ENCODE measurements around the gene NSF.
A peak's percentile ranks its signal among the peaks of the same experiment; 100 is the strongest.

NSF gene

DNA sequence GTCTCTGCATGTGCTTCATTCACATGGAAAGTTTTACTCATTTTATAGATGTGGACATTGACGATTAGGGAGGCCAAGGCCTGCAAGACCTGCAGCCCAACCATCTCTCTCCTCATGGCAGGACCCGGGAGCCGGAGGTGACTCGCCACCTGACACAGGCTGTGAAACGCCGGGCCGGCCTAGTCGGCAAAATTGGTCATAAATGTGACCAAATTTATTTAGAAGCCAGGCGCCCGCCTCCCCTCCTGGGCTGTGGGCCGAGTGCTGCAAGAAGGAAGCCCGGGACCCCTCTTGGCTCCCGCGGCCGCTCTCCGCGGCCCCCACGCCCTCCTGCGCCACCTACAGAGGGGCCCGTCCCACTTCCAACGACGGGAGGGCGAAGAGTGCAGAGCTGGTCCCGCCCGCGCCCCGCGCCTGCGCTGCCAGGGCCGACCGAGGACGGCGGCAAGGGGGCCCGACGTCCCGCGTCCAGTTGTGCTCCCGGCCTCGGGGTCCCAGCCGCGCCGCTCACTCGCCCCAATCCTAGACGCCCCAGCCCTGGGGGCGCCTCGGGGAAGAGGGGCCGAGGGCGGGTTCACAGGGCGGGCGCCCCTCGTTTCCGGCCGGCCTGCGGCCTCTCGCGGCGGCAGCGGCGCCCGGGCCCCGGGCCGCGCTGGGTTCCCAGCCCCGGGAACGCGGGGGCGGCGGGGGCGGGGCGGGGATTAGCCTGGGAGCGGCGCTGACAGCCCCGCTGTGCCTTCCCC lies 180.5 kb downstream of the NSF start:
- H3K4me3 ChIP-seq (ENCODE audit: control insufficient read depth, low read depth, low read length): peak overlapping the region; percentile 35
- no peak for DNase-seq (ENCODE audit: low read depth)
- TF ChIP-seq CTCF (IDR thresholded peaks at IDR 0.05; ENCODE audit: control insufficient read depth, insufficient read depth, low read depth, low read length, missing control alignments): no peak

- DNase-seq (ENCODE audit: low read depth): no peak
- H3K4me3 ChIP-seq (ENCODE audit: control insufficient read depth, low read depth, low read length): peak overlapping the region; percentile 45
- no peak for TF ChIP-seq CTCF (IDR thresholded peaks at IDR 0.05; ENCODE audit: control insufficient read depth, insufficient read depth, low read depth, low read length, missing control alignments)
Observed at GRCh38 chr17:46771561-46772474, 181.3 kb downstream of the NSF start.

GRCh38 chr17:46772475-46773220 lies 182.2 kb downstream of the NSF start:
- DNase-seq (ENCODE audit: low read depth): no peak
- H3K4me3 ChIP-seq (ENCODE audit: control insufficient read depth, low read depth, low read length): peak overlapping the region; percentile 45; the same call in 1 of the 2 replicates
- no peak for TF ChIP-seq CTCF (IDR thresholded peaks at IDR 0.05; ENCODE audit: control insufficient read depth, insufficient read depth, low read depth, low read length, missing control alignments)

DNA sequence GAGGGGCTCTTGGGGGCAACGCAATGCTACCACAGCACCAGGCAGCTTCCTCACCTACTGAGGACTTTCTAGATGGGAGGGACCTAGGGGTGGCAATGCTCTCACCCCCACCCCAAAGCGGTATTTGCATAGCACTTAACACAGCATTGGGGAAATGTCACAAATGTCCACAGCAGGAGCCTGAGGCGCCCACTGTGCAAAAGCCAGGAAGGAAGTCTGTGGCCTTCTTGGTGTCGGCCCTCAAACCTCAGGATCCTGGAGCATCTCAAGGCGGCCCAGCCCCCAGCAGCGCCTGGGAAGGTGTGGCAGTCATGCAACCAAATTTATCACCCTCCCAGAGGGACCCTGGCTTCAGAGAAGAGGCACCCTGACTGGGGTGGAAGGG lies 182.7 kb downstream of the NSF start:
- TF ChIP-seq CTCF (IDR thresholded peaks at IDR 0.05; ENCODE audit: control insufficient read depth, insufficient read depth, low read depth, low read length, missing control alignments): no peak
- H3K4me3 ChIP-seq (ENCODE audit: control insufficient read depth, low read depth, low read length): no peak overlapping the region
- no peak for DNase-seq (ENCODE audit: low read depth)

DNA sequence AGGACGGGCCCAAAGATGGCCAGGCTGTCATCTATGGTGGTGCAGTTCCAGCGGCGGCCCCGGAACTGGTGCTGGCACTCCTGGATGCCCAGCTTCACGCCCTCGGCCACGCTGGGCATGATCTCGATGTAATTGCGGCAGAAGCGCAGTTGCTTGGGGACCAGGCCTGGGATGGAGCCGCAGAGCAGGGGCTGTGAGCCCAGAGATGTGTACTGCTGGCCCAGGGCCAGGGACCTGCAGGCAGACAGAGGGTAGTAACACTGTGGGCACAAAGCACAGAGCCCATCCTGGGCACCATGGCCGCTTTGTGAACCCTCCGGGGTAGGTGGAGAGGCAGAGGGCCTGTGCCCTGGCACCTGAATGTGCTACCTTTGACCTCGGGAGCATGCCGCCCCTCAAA lies 183.2 kb downstream of the NSF start:
- DNase-seq (ENCODE audit: low read depth): no peak
- no peak for TF ChIP-seq CTCF (IDR thresholded peaks at IDR 0.05; ENCODE audit: control insufficient read depth, insufficient read depth, low read depth, low read length, missing control alignments)

DNA sequence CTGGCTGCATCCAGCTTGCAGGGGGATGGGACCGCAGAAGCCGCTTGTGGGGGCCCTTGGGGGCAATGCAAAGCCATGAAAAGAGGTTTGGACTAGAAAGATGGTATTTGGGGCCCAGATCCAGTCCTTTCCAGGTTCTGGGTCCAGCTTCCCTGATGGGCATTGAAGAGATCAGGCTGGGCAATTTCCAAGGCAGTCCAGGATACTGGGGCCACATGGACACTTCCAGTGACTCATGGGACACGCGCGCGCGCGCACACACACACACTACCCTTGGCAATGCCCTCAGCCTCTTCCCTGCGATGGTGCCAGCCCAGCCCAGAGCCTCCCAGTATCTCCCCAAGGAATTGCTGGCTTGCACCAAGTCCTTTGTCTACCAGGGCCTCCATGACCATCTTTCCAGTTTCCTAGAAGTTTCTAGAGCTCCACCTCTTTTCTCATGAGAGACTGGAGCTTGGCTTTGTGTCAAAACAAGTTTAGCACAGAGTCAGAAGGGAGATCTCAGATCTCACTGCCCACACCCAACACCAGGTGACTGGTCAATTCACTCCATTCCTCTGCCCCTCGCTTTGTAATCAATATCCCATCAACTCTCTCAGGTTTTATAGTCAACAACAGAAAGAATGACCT lies 183.8 kb downstream of the NSF start:
- no peak for TF ChIP-seq CTCF (IDR thresholded peaks at IDR 0.05; ENCODE audit: control insufficient read depth, insufficient read depth, low read depth, low read length, missing control alignments)
- no peak for DNase-seq (ENCODE audit: low read depth)
- H3K4me3 ChIP-seq (ENCODE audit: control insufficient read depth, low read depth, low read length): no peak overlapping the region

More for the DNA sequence above, 183.2 kb downstream of the NSF start:
- no peak overlapping the region for H3K4me3 ChIP-seq (ENCODE audit: control insufficient read depth, low read depth, low read length)

Data from AG09309 (cell line).